HEK293 (cell line): ENCODE measurements around the gene TRAPPC5.

Experiments used
- CTCF ChIA-PET: fragments of 350-600 bp; formaldehyde crosslinking; extraction: SDS; loops from one replicate; lab custom pipeline; 2021; ENCODE audit warnings: antibody characterized with exemption; lab: Yijun Ruan, JAX
- POLR2A ChIA-PET: fragments of 300-600 bp; formaldehyde crosslinking; extraction: SDS; loops from one replicate; lab custom pipeline; 2020; ENCODE audit warnings: antibody characterized with exemption, inconsistent platforms; lab: Yijun Ruan, JAX
- H3K27ac ChIP-seq: fragments of 200-500 bp; sonication (Bioruptor generic); 2 replicates; pipeline ENCODE4 v1.5.1; 2014; ENCODE audit warnings: low read depth, low read length, control low read depth, inconsistent platforms; ENCODE audit errors: extremely low read depth
- H3K36me3 ChIP-seq, 2 experiments: fragments of 200-500 bp in 1 of 2; sonication (Bioruptor generic) in 1 of 2; 1 replicate in 1 of 2; 2 replicates in 1 of 2; pipeline ENCODE4 v1.5.1; 2014 to 2017; ENCODE audit warnings: inconsistent platforms in 2 of 2, low read length in 2 of 2; ENCODE audit not compliant: control insufficient read depth in 2 of 2, insufficient read depth in 1 of 2
- H3K4me1 ChIP-seq: fragments of 200-500 bp; sonication (Bioruptor generic); 2 replicates; pipeline ENCODE4 v1.5.1; 2014; ENCODE audit warnings: mild to moderate bottlenecking, low read length, inconsistent platforms; ENCODE audit not compliant: control insufficient read depth, insufficient read depth
- H3K4me3 ChIP-seq: 2 replicates; pipeline ENCODE4 v1.5.1; 2011; ENCODE audit warnings: low read depth, mild to moderate bottlenecking, control low read depth, low read length, moderate library complexity
- H3K9me3 ChIP-seq: fragments of 200-500 bp; sonication (Bioruptor generic); 2 replicates; pipeline ENCODE4 v1.5.1; 2014; ENCODE audit warnings: low read depth, low read length, inconsistent platforms; ENCODE audit not compliant: control insufficient read depth, insufficient read depth
- ATF2 ChIP-seq: fragments of 450-650 bp; formaldehyde crosslinking; IDR thresholded peaks from 2 replicates; pipeline ENCODE4 v1.5.1; 2016; ENCODE audit warnings: missing biosample characterization, missing genetic modification characterization, low read depth
- CTCF ChIP-seq: fragments of 450-650 bp; formaldehyde crosslinking; IDR thresholded peaks from 2 replicates; pipeline ENCODE4 v1.5.1; 2016; ENCODE audit warnings: missing biosample characterization, missing genetic modification characterization
- EGR2 ChIP-seq: fragments of 450-650 bp; formaldehyde crosslinking; IDR thresholded peaks from 2 replicates; pipeline ENCODE4 v1.5.1; 2016; ENCODE audit warnings: low read depth, missing biosample characterization, missing genetic modification characterization
- FEZF1 ChIP-seq: fragments of 450-650 bp; formaldehyde crosslinking; IDR thresholded peaks from 2 replicates; pipeline ENCODE4 v1.5.1; 2016; ENCODE audit warnings: missing biosample characterization, missing genetic modification characterization
- PATZ1 ChIP-seq: fragments of 450-650 bp; formaldehyde crosslinking; IDR thresholded peaks from 2 replicates; pipeline ENCODE4 v1.5.1; 2016; ENCODE audit warnings: missing biosample characterization, missing genetic modification characterization
- REPIN1 ChIP-seq: fragments of 450-650 bp; formaldehyde crosslinking; IDR thresholded peaks from 2 replicates; pipeline ENCODE4 v1.5.1; 2017; ENCODE audit warnings: missing biosample characterization, missing genetic modification characterization, low read depth
- SCRT2 ChIP-seq: fragments of 450-650 bp; formaldehyde crosslinking; IDR thresholded peaks from 2 replicates; pipeline ENCODE4 v1.5.1; 2016; ENCODE audit warnings: missing biosample characterization, missing genetic modification characterization
- ZBTB48 ChIP-seq: fragments of 450-650 bp; formaldehyde crosslinking; IDR thresholded peaks from 2 replicates; pipeline ENCODE4 v1.5.1; 2016; ENCODE audit warnings: missing biosample characterization, missing genetic modification characterization
- ZEB2 ChIP-seq: fragments of 450-650 bp; formaldehyde crosslinking; IDR thresholded peaks from 2 replicates; pipeline ENCODE4 v1.5.1; 2016; ENCODE audit warnings: missing biosample characterization, missing genetic modification characterization
- ZFHX2 ChIP-seq: fragments of 450-650 bp; formaldehyde crosslinking; conservative IDR thresholded peaks from 2 replicates; pipeline ENCODE4 v1.5.1; 2016; ENCODE audit warnings: missing biosample characterization, missing genetic modification characterization
- ZFP3 ChIP-seq: fragments of 450-650 bp; formaldehyde crosslinking; IDR thresholded peaks from 2 replicates; pipeline ENCODE4 v1.5.1; 2016; ENCODE audit warnings: low read depth, missing biosample characterization, missing genetic modification characterization
- ZNF121 ChIP-seq: fragments of 450-650 bp; formaldehyde crosslinking; IDR thresholded peaks from 2 replicates; pipeline ENCODE4 v1.5.1; 2016; ENCODE audit warnings: missing biosample characterization, missing genetic modification characterization
- ZNF18 ChIP-seq: fragments of 450-650 bp; formaldehyde crosslinking; IDR thresholded peaks from 2 replicates; pipeline ENCODE4 v1.5.1; 2016; ENCODE audit warnings: missing biosample characterization, missing genetic modification characterization
- ZNF2 ChIP-seq: fragments of 450-650 bp; formaldehyde crosslinking; IDR thresholded peaks from 2 replicates; pipeline ENCODE4 v1.5.1; 2016; ENCODE audit warnings: missing biosample characterization, missing genetic modification characterization
- ZNF223 ChIP-seq: fragments of 450-650 bp; formaldehyde crosslinking; IDR thresholded peaks from 2 replicates; pipeline ENCODE4 v1.5.1; 2016; ENCODE audit warnings: missing biosample characterization, missing genetic modification characterization
- ZNF274 ChIP-seq, 2 experiments: fragments of 200-500 bp in 1 of 2; fragments of 450-650 bp in 1 of 2; sonication (Bioruptor generic) in 1 of 2; formaldehyde crosslinking in 1 of 2; IDR thresholded peaks; 2 replicates each; pipeline versions ENCODE4 v1.5.1 to v1.6.1; 2014 to 2016; ENCODE audit warnings: borderline replicate concordance in 1 of 2, inconsistent platforms in 1 of 2, low read length in 1 of 2, missing biosample characterization in 1 of 2, missing genetic modification characterization in 1 of 2
- ZNF426 ChIP-seq: fragments of 450-650 bp; formaldehyde crosslinking; IDR thresholded peaks from 2 replicates; pipeline ENCODE4 v1.5.1; 2017; ENCODE audit warnings: missing biosample characterization, missing genetic modification characterization, mild to moderate bottlenecking, inconsistent platforms, moderate library complexity
- ZNF521 ChIP-seq: fragments of 450-650 bp; formaldehyde crosslinking; IDR thresholded peaks from 2 replicates; pipeline ENCODE4 v1.5.1; 2017; ENCODE audit warnings: missing biosample characterization, mild to moderate bottlenecking, missing genetic modification characterization
- ZNF544 ChIP-seq: fragments of 450-650 bp; formaldehyde crosslinking; IDR thresholded peaks from 2 replicates; pipeline ENCODE4 v1.5.0; 2017; ENCODE audit warnings: missing biosample characterization, missing genetic modification characterization
- ZNF623 ChIP-seq: fragments of 450-650 bp; formaldehyde crosslinking; IDR thresholded peaks from 2 replicates; pipeline ENCODE4 v1.5.1; 2016; ENCODE audit warnings: missing biosample characterization, missing genetic modification characterization
- ZNF776 ChIP-seq: fragments of 450-650 bp; formaldehyde crosslinking; IDR thresholded peaks from 2 replicates; pipeline ENCODE4 v1.5.0; 2017; ENCODE audit warnings: missing biosample characterization, missing genetic modification characterization, borderline replicate concordance
- ZSCAN4 ChIP-seq: fragments of 450-650 bp; formaldehyde crosslinking; IDR thresholded peaks from 2 replicates; pipeline ENCODE4 v1.5.1; 2017; ENCODE audit warnings: missing biosample characterization, missing genetic modification characterization

The TRAPPC5 gene

GRCh38 chr19:7677669-7678311 lies 2.8 kb upstream of the TRAPPC5 start:
- ChIA-PET POLR2A (no interaction called here), CTCF (interaction anchor here (0.5 to 1.7 kb wide), 8 partner anchors 22 to 377 kb away, joined by 3 to 6 read pairs (median 3); no protein-coding TSS in a partner anchor)
- Histone ChIP-seq H3K4me1 (no peaks in the 10 kb centered on the region), H3K4me3 (no peak overlapping the region), H3K36me3 (peaks cover 0 to 9% of the 10 kb centered on the region in 2 experiments; a peak in 2 of 3 replicates), H3K9me3 (no peaks in the 10 kb centered on the region), H3K27ac (no peak overlapping the region)
- TF ChIP-seq EGR2 (tag by site-specific recombination), result peak; percentile 39; the same call in 1 of the 2 replicates
- 0 out of 2 replicates have a peak, but pooled peaks have one; percentile 23 for TF ChIP-seq ZFHX2 (tag by site-specific recombination)
- no peak for TF ChIP-seq ZNF544 (tag by site-specific recombination)

GRCh38 chr19:7678971-7679751 lies 1.5 kb upstream of the TRAPPC5 start:
- Histone ChIP-seq H3K4me1 (no peaks in the 10 kb centered on the region), H3K36me3 (peaks cover 3 to 18% of the 10 kb centered on the region in 2 experiments; a peak in 2 of 3 replicates), H3K4me3 (no peak overlapping the region), H3K9me3 (no peaks in the 10 kb centered on the region), H3K27ac (no peak overlapping the region)
- POLR2A ChIA-PET, result no interaction called here
- CTCF ChIA-PET, result interaction anchor here (0.7 to 1.7 kb wide), 4 partner anchors 28 to 510 kb away, joined by 3 to 6 read pairs (median 5); no protein-coding TSS in a partner anchor
- no peak for TF ChIP-seq ZNF274 (IDR thresholded peaks at IDR 0.05; ENCODE audit: low read length)
- no peak for TF ChIP-seq ZNF274 (tag by site-specific recombination; IDR thresholded peaks at IDR 0.05; ENCODE audit: borderline replicate concordance)
- no peak for TF ChIP-seq ZNF121 (tag by site-specific recombination)
- TF ChIP-seq ZEB2 (tag by site-specific recombination), result no peak
- TF ChIP-seq ZFP3 (tag by site-specific recombination), result no peak
- TF ChIP-seq ZSCAN4 (tag by site-specific recombination), result peak; percentile 85
- no peak for TF ChIP-seq ATF2
- no peak for TF ChIP-seq REPIN1 (tag by site-specific recombination)
- no peak for TF ChIP-seq ZNF521
- TF ChIP-seq ZNF776, result no peak
- TF ChIP-seq ZFHX2 (tag by site-specific recombination), result peak; percentile 55
- TF ChIP-seq ZBTB48 (tag by site-specific recombination), result no peak
- no peak for TF ChIP-seq ZNF2 (tag by site-specific recombination)
- 0 out of 2 replicates have a peak, but pooled peaks have one; percentile 29 for TF ChIP-seq ZNF18
- no peak for TF ChIP-seq PATZ1 (tag by site-specific recombination)
- peak; percentile 73 for TF ChIP-seq CTCF (tag by site-specific recombination)
- TF ChIP-seq ZNF426, result no peak
- TF ChIP-seq ZNF223 (tag by site-specific recombination), result no peak
- no peak for TF ChIP-seq SCRT2 (tag by site-specific recombination)
- no peak for TF ChIP-seq FEZF1
- TF ChIP-seq ZNF623 (tag by site-specific recombination), result no peak
